Ascending aorta (tissue), 2 donors: ENCODE results near the gene BCAP31. TPM values are rescaled to one million over a fixed set of nuclear protein-coding genes. Genes with fewer than 3 reads are reported as not detected.
A peak's percentile ranks its signal among the peaks of the same experiment; 100 is the strongest.

Experiments
- DNase-seq, 2 donors: peaks; one replicate each; pipeline ENCODE4 v3.0.0-alpha.2; 2019; ENCODE audit warnings: low spot score in 2 of 2
- H3K27ac ChIP-seq, 2 donors: fragments of 200-600 bp; sonication (generic); one replicate each; pipeline ENCODE4 v1.5.1; 2016 to 2017; ENCODE audit warnings: mild to moderate bottlenecking in 1 of 2
- H3K27me3 ChIP-seq: fragments of 200-600 bp; sonication (generic); one replicate; pipeline ENCODE4 v1.5.1; 2017
- H3K36me3 ChIP-seq, 2 donors: fragments of 200-600 bp; sonication (generic); one replicate each; pipeline ENCODE4 v1.5.1; 2016
- H3K4me1 ChIP-seq, 2 donors: fragments of 200-600 bp; sonication (generic); one replicate each; pipeline ENCODE4 v1.5.1; 2016 to 2017; ENCODE audit warnings: mild to moderate bottlenecking in 1 of 2
- H3K4me3 ChIP-seq, 2 donors: fragments of 200-600 bp; sonication (generic); one replicate each; pipeline ENCODE4 v1.5.1; 2016 to 2017; ENCODE audit warnings: mild to moderate bottlenecking in 1 of 2
- H3K9me3 ChIP-seq, 2 donors: fragments of 200-600 bp; sonication (generic); one replicate each; pipeline ENCODE4 v1.5.1; 2016
- CTCF ChIP-seq, 3 experiments: fragments of 200-600 bp in 2 of 3; fragments of 450-650 bp in 1 of 3; sonication (generic) in 2 of 3; IDR thresholded peaks; one replicate each; pipeline ENCODE4 v1.5.1; 2016 to 2019; ENCODE audit warnings: antibody characterized with exemption in 3 of 3, mild to moderate bottlenecking in 1 of 3, moderate library complexity in 1 of 3
- intact Hi-C: fragments of 100-400 bp; cut with DNase I; formaldehyde crosslinking; loops from one replicate; pipeline ENCODE4 v1.15.1; 2023
- total RNA-seq: library from RNA; depleted of rRNA; stranded (reverse); fragments of >200 nt; gene quantifications from one replicate; pipeline ENCODE4 v1.1.0, GENCODE V29; 2016

BCAP31 gene
- total RNA-seq, 1 donor from 2014 or later = 63.0 TPM

GRCh38 chrX:153723351-153724251 lies 586 bp downstream of the BCAP31 start:
- peak overlapping the region; percentile 88 to 89 for H3K27ac ChIP-seq
- peak overlapping the region; percentile 62 to 69 for H3K4me3 ChIP-seq
- intact Hi-C loops = loop anchor here (1.0 to 5.0 kb wide), 3 partner anchors 36 to 205 kb away; partner anchors contain the start of genes IDH3G, SLC6A8 and SSR4
- H3K36me3 ChIP-seq = peaks cover 20% of the 10 kb centered on the region in 2 donors
- DNase-seq = no peak
- peaks cover 8 to 26% of the 10 kb centered on the region in 2 donors for H3K4me1 ChIP-seq
- no peaks in the 10 kb centered on the region for H3K9me3 ChIP-seq
- TF ChIP-seq CTCF (IDR thresholded peaks at IDR 0.05) = peak in 2 of 3 experiments; percentile 15 to 23
- H3K27me3 ChIP-seq = no peaks in the 10 kb centered on the region

GRCh38 chrX:153722704-153723350 lies 1.4 kb downstream of the BCAP31 start:
- Histone ChIP-seq H3K36me3 (peaks cover 21 to 22% of the 10 kb centered on the region in 2 donors), H3K9me3 (no peaks in the 10 kb centered on the region), H3K27me3 (no peaks in the 10 kb centered on the region), H3K4me3 (peak overlapping the region; percentile 62 to 69), H3K27ac (peak overlapping the region; percentile 88 to 89), H3K4me1 (peaks cover 8 to 21% of the 10 kb centered on the region in 2 donors)
- intact Hi-C loops = loop anchor here (5.0 kb wide), 1 partner anchor 36 kb away; the partner anchor contains the start of gene SLC6A8
- no peak for TF ChIP-seq CTCF (IDR thresholded peaks at IDR 0.05)
- no peak for DNase-seq

- TF ChIP-seq CTCF (IDR thresholded peaks at IDR 0.05) = no peak
- intact Hi-C loops = loop anchor here (5.0 kb wide), 1 partner anchor 32 kb away; the partner anchor contains the start of gene SLC6A8
- no peak for DNase-seq
- Histone ChIP-seq H3K27ac (no peak overlapping the region), H3K27me3 (no peaks in the 10 kb centered on the region), H3K9me3 (no peaks in the 10 kb centered on the region), H3K4me3 (no peak overlapping the region), H3K4me1 (no peaks in the 10 kb centered on the region), H3K36me3 (peaks cover 21 to 38% of the 10 kb centered on the region in 2 donors)
Observed at GRCh38 chrX:153719701-153720100, 4.5 kb downstream of the BCAP31 start.

GRCh38 chrX:153719238-153719637 lies 4.9 kb downstream of the BCAP31 start:
- intact Hi-C loops = no loop called here
- peaks cover 21 to 42% of the 10 kb centered on the region in 2 donors for H3K36me3 ChIP-seq
- DNase-seq = no peak
- H3K9me3 ChIP-seq = no peaks in the 10 kb centered on the region
- no peak overlapping the region for H3K4me3 ChIP-seq
- TF ChIP-seq CTCF (IDR thresholded peaks at IDR 0.05) = no peak
- no peaks in the 10 kb centered on the region for H3K4me1 ChIP-seq
- no peaks in the 10 kb centered on the region for H3K27me3 ChIP-seq
- no peak overlapping the region for H3K27ac ChIP-seq

GRCh38 chrX:153717445-153717844 lies 6.7 kb downstream of the BCAP31 start:
- Histone ChIP-seq H3K36me3 (peaks cover 21 to 53% of the 10 kb centered on the region in 2 donors), H3K4me1 (no peaks in the 10 kb centered on the region), H3K9me3 (no peaks in the 10 kb centered on the region), H3K4me3 (no peak overlapping the region), H3K27ac (no peak overlapping the region), H3K27me3 (no peaks in the 10 kb centered on the region)
- intact Hi-C loops = no loop called here
- no peak for TF ChIP-seq CTCF (IDR thresholded peaks at IDR 0.05)
- no peak for DNase-seq
